Hepatocyte (in vitro differentiated cells): ENCODE data around the gene NAMPT. TPM values are rescaled to one million over a fixed set of nuclear protein-coding genes. Genes with fewer than 3 reads are reported as not detected.

Experiments
- DNase-seq: peaks from one replicate; pipeline ENCODE4 v3.0.0-alpha.2; 2016; ENCODE audit warnings: low spot score
- H2AFZ ChIP-seq: fragments of 200-600 bp; sonication (generic); 2 replicates; pipeline ENCODE4 v1.6.0; 2016; ENCODE audit warnings: antibody characterized with exemption, mild to moderate bottlenecking
- H3K27ac ChIP-seq: fragments of 200-600 bp; sonication (generic); 2 replicates; pipeline ENCODE4 v1.5.1; 2016; ENCODE audit warnings: mild to moderate bottlenecking
- H3K27me3 ChIP-seq: fragments of 200-600 bp; sonication (generic); 2 replicates; pipeline ENCODE4 v1.6.1; 2016
- H3K36me3 ChIP-seq: fragments of 200-600 bp; sonication (generic); replicated peaks from 2 replicates; pipeline ENCODE4 v1.5.1; 2016; ENCODE audit warnings: low read depth; ENCODE audit not compliant: insufficient read depth
- H3K4me1 ChIP-seq: fragments of 200-600 bp; sonication (generic); 2 replicates; pipeline ENCODE4 v1.5.1; 2016; ENCODE audit warnings: mild to moderate bottlenecking, moderate library complexity; ENCODE audit not compliant: insufficient read depth
- H3K4me2 ChIP-seq: fragments of 200-600 bp; sonication (generic); 2 replicates; pipeline ENCODE4 v1.6.0; 2016
- H3K4me3 ChIP-seq: fragments of 200-600 bp; sonication (generic); 2 replicates; pipeline ENCODE4 v1.5.1; 2016; ENCODE audit warnings: mild to moderate bottlenecking
- H3K79me2 ChIP-seq: fragments of 200-600 bp; sonication (generic); 2 replicates; pipeline ENCODE4 v1.6.0; 2017; ENCODE audit warnings: mild to moderate bottlenecking
- H3K9me2 ChIP-seq: fragments of 200-600 bp; sonication (generic); replicated peaks from 2 replicates; pipeline ENCODE4 v1.6.0; 2017; ENCODE audit warnings: mild to moderate bottlenecking; ENCODE audit not compliant: insufficient read depth
- H3K9me3 ChIP-seq: fragments of 200-600 bp; sonication (generic); 2 replicates; pipeline ENCODE4 v1.5.1; 2016; ENCODE audit warnings: low read depth, mild to moderate bottlenecking
- H4K20me1 ChIP-seq: fragments of 200-600 bp; sonication (generic); 2 replicates; pipeline ENCODE4 v1.6.0; 2016; ENCODE audit warnings: mild to moderate bottlenecking; ENCODE audit not compliant: insufficient read depth, poor library complexity, severe bottlenecking
- CTCF ChIP-seq: fragments of 200-600 bp; sonication (generic); IDR thresholded peaks from 2 replicates; pipeline ENCODE4 v1.5.1; 2016; ENCODE audit warnings: antibody characterized with exemption, mild to moderate bottlenecking; ENCODE audit not compliant: poor library complexity
- EZH2 ChIP-seq: fragments of 200-600 bp; sonication (generic); IDR thresholded peaks from 2 replicates; pipeline ENCODE4 v1.6.1; 2016; ENCODE audit warnings: antibody characterized with exemption, mild to moderate bottlenecking, borderline replicate concordance
- EZH2phosphoT487 ChIP-seq: fragments of 200-600 bp; sonication (generic); IDR thresholded peaks from one replicate; pipeline ENCODE4 v1.6.1; 2018; ENCODE audit warnings: antibody characterized with exemption, mild to moderate bottlenecking, low read depth, moderate library complexity; ENCODE audit not compliant: unreplicated experiment, severe bottlenecking
- WGBS: methylation state at CpG from one replicate; pipeline ENCODE4 v1.1.6; 2016; ENCODE audit warnings: low lambda C conversion rate; ENCODE audit errors: missing lambda C conversion rate; 5-methylcytosine and 5-hydroxymethylcytosine counted together
- polyA plus RNA-seq: library from polyadenylated mRNA; unstranded; fragments of >200 nt; fragmentation: Nextera tagmentation; extraction: Ambion mirVana; gene quantifications from 2 replicates; pipeline ENCODE4 v1.2.1, GENCODE V29; 2016
- total RNA-seq: library from RNA; depleted of rRNA; stranded (reverse); fragments of >200 nt; gene quantifications from 2 replicates; pipeline ENCODE4 v1.2.3, GENCODE V29; 2014

The NAMPT gene
- total and polyA plus RNA-seq, 2 experiments from 2014 or later = 71.8 to 299 TPM

GRCh38 chr7:106249488-106249887 is 35.3 kb downstream of the NAMPT start:
- DNase-seq = no peak
- Histone ChIP-seq H4K20me1 (no peaks in the 10 kb centered on the region), H3K9me2 (no peaks in the 10 kb centered on the region), H3K4me2 (no peak overlapping the region), H3K36me3 (no peaks in the 10 kb centered on the region), H3K9me3 (no peaks in the 10 kb centered on the region), H3K4me3 (no peak overlapping the region), H3K4me1 (no peaks in the 10 kb centered on the region), H3K27ac (no peak overlapping the region), H3K27me3 (no peaks in the 10 kb centered on the region), H3K79me2 (no peaks in the 10 kb centered on the region), H2AFZ (no peak overlapping the region)
- 99% methylated on average over 4 of the region's 4 CpGs for WGBS
- no peak for TF ChIP-seq EZH2phosphoT487
- TF ChIP-seq EZH2 = no peak
- TF ChIP-seq CTCF = no peak

GRCh38 chr7:106248600-106248999 is 36.2 kb downstream of the NAMPT start:
- no peak for TF ChIP-seq CTCF
- no peak for TF ChIP-seq EZH2
- no peak for TF ChIP-seq EZH2phosphoT487
- WGBS = 95% methylated on average over 2 of the region's 2 CpGs
- no peaks in the 10 kb centered on the region for H3K36me3 ChIP-seq
- no peaks in the 10 kb centered on the region for H3K9me2 ChIP-seq
- no peaks in the 10 kb centered on the region for H3K27me3 ChIP-seq
- H3K79me2 ChIP-seq = no peaks in the 10 kb centered on the region
- no peaks in the 10 kb centered on the region for H3K4me1 ChIP-seq
- H3K4me2 ChIP-seq = no peak overlapping the region
- no peak overlapping the region for H2AFZ ChIP-seq
- no peaks in the 10 kb centered on the region for H3K9me3 ChIP-seq
- H4K20me1 ChIP-seq = no peaks in the 10 kb centered on the region
- H3K27ac ChIP-seq = no peak overlapping the region
- DNase-seq = no peak
- no peak overlapping the region for H3K4me3 ChIP-seq

GRCh38 chr7:106247841-106248240 is 36.9 kb downstream of the NAMPT start:
- no peak overlapping the region for H3K4me2 ChIP-seq
- no peak overlapping the region for H3K4me3 ChIP-seq
- no peaks in the 10 kb centered on the region for H3K27me3 ChIP-seq
- H3K9me2 ChIP-seq = no peaks in the 10 kb centered on the region
- H3K9me3 ChIP-seq = no peaks in the 10 kb centered on the region
- 100% methylated on average over 4 of the region's 4 CpGs for WGBS
- H3K4me1 ChIP-seq = no peaks in the 10 kb centered on the region
- no peaks in the 10 kb centered on the region for H3K79me2 ChIP-seq
- H3K27ac ChIP-seq = no peak overlapping the region
- no peak overlapping the region for H2AFZ ChIP-seq
- TF ChIP-seq CTCF (no peak), EZH2 (no peak), EZH2phosphoT487 (no peak)
- no peaks in the 10 kb centered on the region for H4K20me1 ChIP-seq
- DNase-seq = no peak
- no peaks in the 10 kb centered on the region for H3K36me3 ChIP-seq
